Breast epithelium (tissue), 4 donors: Measurements from ENCODE around the gene PGRMC2. TPM values are rescaled to one million over a fixed set of nuclear protein-coding genes. Genes with fewer than 3 reads are reported as not detected.

Source experiments
- DNase-seq, 2 donors: peaks; one replicate each; pipeline ENCODE4 v3.0.0-alpha.2; 2019; ENCODE audit warnings: low spot score in 2 of 2
- H3K27ac ChIP-seq, 2 donors: fragments of 200-600 bp; sonication (generic) in 1 of 2; one replicate each; pipeline ENCODE4 v1.5.1; 2016 to 2019; ENCODE audit warnings: mild to moderate bottlenecking in 1 of 2
- H3K27me3 ChIP-seq, 2 donors: fragments of 200-600 bp; sonication (generic) in 1 of 2; one replicate each; pipeline versions ENCODE4 v1.5.1 to v1.6.0; 2017 to 2019; ENCODE audit warnings: control low read depth in 1 of 2, mild to moderate bottlenecking in 1 of 2
- H3K36me3 ChIP-seq: fragments of 200-600 bp; one replicate; pipeline ENCODE4 v1.5.1; 2019
- H3K4me1 ChIP-seq, 2 donors: fragments of 200-600 bp; sonication (generic); one replicate each; pipeline ENCODE4 v1.5.1; 2016 to 2019; ENCODE audit warnings: control low read depth in 1 of 2
- H3K4me3 ChIP-seq, 3 donors: fragments of 200-600 bp; sonication (generic); 1 replicate in 2 of 3; 2 replicates in 1 of 3; pipeline ENCODE4 v1.5.1; 2016 to 2019; ENCODE audit warnings: mild to moderate bottlenecking in 3 of 3, moderate library complexity in 2 of 3
- H3K9me3 ChIP-seq, 2 donors: fragments of 200-600 bp; sonication (generic) in 1 of 2; one replicate each; pipeline ENCODE4 v1.5.1; 2016 to 2019; ENCODE audit warnings: control low read depth in 1 of 2
- CTCF ChIP-seq, 3 donors: fragments of 450-650 bp; IDR thresholded peaks; one replicate each; pipeline ENCODE4 v1.5.1; 2016 to 2017; ENCODE audit warnings: antibody characterized with exemption in 3 of 3, mild to moderate bottlenecking in 3 of 3, moderate library complexity in 3 of 3
- POLR2A ChIP-seq: fragments of 450-650 bp; IDR thresholded peaks from one replicate; pipeline ENCODE4 v1.6.1; 2016; ENCODE audit warnings: antibody characterized with exemption, mild to moderate bottlenecking, moderate library complexity
- POLR2AphosphoS5 ChIP-seq, 3 donors: sonication (generic); formaldehyde crosslinking; IDR thresholded peaks; one replicate each; pipeline ENCODE4 v1.6.1; 2017; ENCODE audit warnings: antibody characterized with exemption in 3 of 3
- intact Hi-C: fragments of 100-400 bp; cut with DNase I; formaldehyde crosslinking; loops from one replicate; pipeline ENCODE4 v1.15.1; 2023; ENCODE audit warnings: low total_unique reads
- total RNA-seq, 3 donors: library from RNA; depleted of rRNA; stranded (reverse); fragments of >200 nt; gene quantifications; one replicate each; pipeline ENCODE4 v1.1.0, GENCODE V29; 2016

PGRMC2 gene
- total RNA-seq, 3 donors from 2014 or later: 34.7 to 51.2 (median 47.5) TPM

DNA sequence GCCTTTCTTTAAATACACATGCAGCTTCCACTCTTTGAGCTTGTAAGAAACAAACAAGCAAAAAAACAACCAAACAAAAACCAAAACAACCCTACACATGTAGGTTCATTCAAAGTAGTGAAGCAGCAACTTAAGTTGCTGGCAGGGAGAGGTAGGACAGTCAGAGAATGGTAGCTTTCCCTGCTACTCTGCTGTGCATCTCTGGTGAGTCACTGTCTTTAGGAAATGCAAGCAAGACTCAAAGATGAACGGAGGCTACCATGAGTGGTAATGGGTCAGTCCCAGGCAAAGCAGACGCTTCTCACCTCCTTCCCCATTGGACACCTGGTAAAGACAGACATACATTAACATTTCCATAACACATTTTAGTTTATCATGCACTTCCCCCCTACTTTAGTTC lies 43.2 kb downstream of the PGRMC2 start:
- Histone ChIP-seq H3K27ac (no peak overlapping the region), H3K9me3 (peaks cover 0 to 9% of the 10 kb centered on the region in 2 donors), H3K27me3 (no peaks in the 10 kb centered on the region), H3K4me3 (no peak overlapping the region), H3K36me3 (no peaks in the 10 kb centered on the region), H3K4me1 (no peaks in the 10 kb centered on the region)
- TF ChIP-seq POLR2A (no peak), CTCF (IDR thresholded peaks at IDR 0.05) (no peak), POLR2AphosphoS5 (IDR thresholded peaks at IDR 0.05) (no peak)
- intact Hi-C loops: no loop called here
- DNase-seq: no peak

DNA sequence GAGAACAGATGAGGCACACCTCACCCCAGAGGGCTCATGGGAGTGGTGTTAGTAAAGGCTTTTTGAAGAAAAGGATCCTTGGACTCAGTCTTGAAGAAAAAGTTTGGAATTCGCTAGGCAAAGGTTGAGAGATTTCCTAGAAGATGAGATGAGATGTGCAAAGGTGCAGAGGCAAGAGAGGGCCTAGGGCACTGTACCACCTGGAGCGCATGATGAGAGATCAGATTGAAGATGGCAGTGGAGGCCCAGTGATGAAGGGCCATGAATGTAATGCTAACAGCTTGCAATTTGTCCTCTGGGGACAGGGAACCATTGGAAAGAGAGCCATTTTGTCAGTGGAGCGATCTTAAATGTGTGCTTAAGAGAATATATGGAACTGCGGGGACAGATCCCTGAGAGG lies 45.0 kb downstream of the PGRMC2 start:
- H3K4me3 ChIP-seq: no peak overlapping the region
- TF ChIP-seq POLR2AphosphoS5 (IDR thresholded peaks at IDR 0.05) (no peak), CTCF (IDR thresholded peaks at IDR 0.05) (no peak), POLR2A (no peak)
- no peaks in the 10 kb centered on the region for H3K36me3 ChIP-seq
- no peak overlapping the region for H3K27ac ChIP-seq
- no peaks in the 10 kb centered on the region for H3K4me1 ChIP-seq
- DNase-seq: no peak
- peaks cover 0 to 1% of the 10 kb centered on the region in 2 donors for H3K9me3 ChIP-seq
- no peaks in the 10 kb centered on the region for H3K27me3 ChIP-seq
- intact Hi-C loops: no loop called here

GRCh38 chr4:128241981-128242380 lies 45.6 kb downstream of the PGRMC2 start:
- Histone ChIP-seq H3K4me1 (no peaks in the 10 kb centered on the region), H3K9me3 (no peaks in the 10 kb centered on the region), H3K4me3 (no peak overlapping the region), H3K36me3 (no peaks in the 10 kb centered on the region), H3K27me3 (no peaks in the 10 kb centered on the region), H3K27ac (peak overlapping the region; percentile 51 to 52)
- intact Hi-C loops: no loop called here
- TF ChIP-seq POLR2A: no peak
- no peak for TF ChIP-seq POLR2AphosphoS5 (IDR thresholded peaks at IDR 0.05)
- no peak for TF ChIP-seq CTCF (IDR thresholded peaks at IDR 0.05)
- no peak for DNase-seq

DNA sequence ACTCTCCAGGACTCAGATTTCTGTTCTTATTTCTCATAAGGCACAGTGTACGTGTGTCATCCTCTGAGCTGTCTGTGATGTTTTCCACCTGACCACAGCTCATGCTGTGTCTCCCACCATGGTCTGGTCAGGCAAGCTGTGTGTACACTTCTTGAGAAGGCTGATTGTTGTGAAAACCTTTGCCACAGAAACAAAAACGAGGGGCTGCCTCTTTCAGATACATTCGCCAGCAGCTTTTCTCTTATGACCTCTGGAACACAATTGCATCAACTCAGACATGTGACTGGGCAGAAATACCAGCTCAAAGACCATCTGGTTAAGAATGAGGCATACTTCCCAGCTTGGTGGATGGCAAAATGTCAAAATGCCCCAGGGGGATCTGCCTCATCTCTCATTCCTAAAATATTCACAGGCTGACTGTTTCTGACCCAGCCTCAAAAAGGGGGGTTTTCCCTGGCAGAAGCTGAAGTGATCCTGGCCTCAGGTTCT lies 46.1 kb downstream of the PGRMC2 start:
- H3K9me3 ChIP-seq: no peaks in the 10 kb centered on the region
- no peaks in the 10 kb centered on the region for H3K27me3 ChIP-seq
- H3K36me3 ChIP-seq: no peaks in the 10 kb centered on the region
- no peaks in the 10 kb centered on the region for H3K4me1 ChIP-seq
- TF ChIP-seq CTCF (IDR thresholded peaks at IDR 0.05): no peak
- no peak for TF ChIP-seq POLR2AphosphoS5 (IDR thresholded peaks at IDR 0.05)
- no peak for TF ChIP-seq POLR2A
- DNase-seq: peak; percentile 62 to 76
- intact Hi-C loops: no loop called here
- H3K27ac ChIP-seq: peak overlapping the region; percentile 51 to 52
- H3K4me3 ChIP-seq: no peak overlapping the region

DNA sequence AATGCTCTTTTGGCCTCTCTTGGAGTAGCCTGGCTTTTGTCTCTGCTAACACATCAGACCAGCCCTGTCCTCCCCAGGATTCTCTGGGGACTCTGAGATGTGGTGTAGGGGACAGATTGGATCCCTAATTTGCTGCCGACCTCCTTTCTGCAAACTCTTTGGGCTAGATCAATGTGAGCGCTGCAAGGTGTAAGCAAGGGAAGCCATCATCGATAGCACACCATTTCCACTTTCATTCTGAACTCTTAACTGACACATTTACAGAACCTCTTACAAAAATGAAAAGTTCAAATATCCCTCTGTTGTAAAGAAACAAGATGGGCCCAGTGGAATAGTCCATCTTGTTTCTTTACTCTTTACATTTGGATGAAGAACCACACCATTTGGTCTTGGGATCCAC lies 46.6 kb downstream of the PGRMC2 start:
- H3K27me3 ChIP-seq: no peaks in the 10 kb centered on the region
- H3K36me3 ChIP-seq: no peaks in the 10 kb centered on the region
- H3K27ac ChIP-seq: peak overlapping the region; percentile 51 to 52
- intact Hi-C loops: no loop called here
- no peak for DNase-seq
- no peaks in the 10 kb centered on the region for H3K4me1 ChIP-seq
- H3K9me3 ChIP-seq: no peaks in the 10 kb centered on the region
- H3K4me3 ChIP-seq: no peak overlapping the region
- TF ChIP-seq CTCF (IDR thresholded peaks at IDR 0.05): no peak
